Suppressor macrophage treated with lipopolysaccharide for 4 hours (primary cell): ENCODE measurements around the gene REV1.
"Not testable (repeated sequence)": the region's sequence is repeated elsewhere in the genome, so short reads cannot be mapped to it uniquely, and the experiment has no call there.

Experiments
- DNase-seq: peaks from one replicate; pipeline ENCODE4 v3.0.0-alpha.2; 2020

The REV1 gene

GRCh38 chr2:99489761-99490622 lies at the start of gene REV1:
Gene REV1, minus strand, starts transcription at chr2:99490017. Its CDS starts 25,042 bp downstream, at chr2:99464975.
- peak; percentile 98 for DNase-seq

GRCh38 chr2:99537910-99538485 lies 48.2 kb upstream of the REV1 start:
- no peak for DNase-seq

- no peak for DNase-seq
These were observed 34.2 kb upstream of the REV1 start for GRCh38 chr2:99524056-99524455.

GRCh38 chr2:99522157-99522556 lies 32.3 kb upstream of the REV1 start:
- DNase-seq, result no peak

GRCh38 chr2:99520813-99521212 lies 31.0 kb upstream of the REV1 start:
- DNase-seq, result no peak

- DNase-seq, result no peak
These were observed 30.4 kb upstream of the REV1 start for GRCh38 chr2:99520195-99520594.

GRCh38 chr2:99514357-99514756 lies 24.5 kb upstream of the REV1 start:
- DNase-seq, result no peak

GRCh38 chr2:99512181-99512591 lies 22.4 kb upstream of the REV1 start:
- DNase-seq, result no peak

- DNase-seq, result no peak
These were observed 19.6 kb upstream of the REV1 start for GRCh38 chr2:99509387-99509786.

- DNase-seq, result no peak
These were observed 18.4 kb upstream of the REV1 start for GRCh38 chr2:99507937-99508818.

- no peak for DNase-seq
These were observed 15.2 kb upstream of the REV1 start for GRCh38 chr2:99504844-99505584.

GRCh38 chr2:99503662-99504416 lies 14.0 kb upstream of the REV1 start:
- DNase-seq, result not testable (repeated sequence)

GRCh38 chr2:99496021-99496420 lies 6.2 kb upstream of the REV1 start:
- no peak for DNase-seq

GRCh38 chr2:99495115-99495860 lies 5.5 kb upstream of the REV1 start:
- no peak for DNase-seq

- no peak for DNase-seq
These were observed 2.9 kb upstream of the REV1 start for GRCh38 chr2:99492721-99493120.

GRCh38 chr2:99490623-99491461 lies 1.0 kb upstream of the REV1 start:
- no peak for DNase-seq

- DNase-seq, result peak; percentile 84
These were observed 605 bp downstream of the REV1 start for GRCh38 chr2:99489063-99489760.

GRCh38 chr2:99488539-99489062 lies 1.2 kb downstream of the REV1 start:
- no peak for DNase-seq

GRCh38 chr2:99487906-99488305 lies 1.9 kb downstream of the REV1 start:
- no peak for DNase-seq
